ENCODE results near the gene ATP2C1. TPM values are rescaled to one million over a fixed set of nuclear protein-coding genes. Genes with fewer than 3 reads are reported as not detected.

ATP2C1 gene
- total RNA-seq, 1 donor from 2014 or later = 161 TPM

DNA sequence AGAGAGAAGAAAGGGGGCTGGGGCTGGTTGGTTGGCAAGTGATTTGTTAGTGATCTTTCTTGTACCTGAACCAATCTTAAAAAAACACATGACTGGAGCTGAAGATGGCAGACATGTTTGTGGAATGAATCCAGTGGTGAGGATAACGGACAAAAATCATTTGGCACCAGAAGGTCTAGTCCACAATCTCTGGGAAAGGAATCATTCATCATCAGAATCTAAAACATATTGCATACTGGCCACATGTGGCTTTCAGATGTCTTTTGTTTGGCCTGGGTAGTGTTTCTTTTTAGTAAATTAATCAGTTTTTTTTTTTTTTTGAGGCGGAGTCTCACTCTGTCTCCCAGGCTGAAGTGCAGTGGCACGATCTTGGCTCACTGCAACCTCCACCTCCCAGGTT, 137.8 kb downstream of the ATP2C1 start:
- DNase-seq (ENCODE audit: low spot score) = no peak
- no peak overlapping the region for H3K4me2 ChIP-seq
- no peaks in the 10 kb centered on the region for H3K27me3 Mint-ChIP-seq (ENCODE audit: insufficient read depth, low read depth)
- peaks cover 9% of the 10 kb centered on the region for H3K4me1 Mint-ChIP-seq
- no peaks in the 10 kb centered on the region for H3K4me1 ChIP-seq
- H4K20me1 ChIP-seq (ENCODE audit: low read depth) = no peaks in the 10 kb centered on the region
- H3K27ac Mint-ChIP-seq = no peak overlapping the region
- no peak overlapping the region for H3K4me3 Mint-ChIP-seq
- H3K79me2 ChIP-seq (ENCODE audit: low read depth) = no peaks in the 10 kb centered on the region
- H3K9ac ChIP-seq = no peak overlapping the region
- H3K36me3 ChIP-seq = no peaks in the 10 kb centered on the region
- no peak overlapping the region for H2AFZ ChIP-seq (replicated peaks)
- H3K9me3 ChIP-seq (ENCODE audit: low read depth) = no peaks in the 10 kb centered on the region
- no peak overlapping the region for H3K4me3 ChIP-seq
- H3K27ac ChIP-seq = no peak overlapping the region
- no peaks in the 10 kb centered on the region for H3K27me3 ChIP-seq
- TF ChIP-seq EZH2phosphoT487 (IDR thresholded peaks at IDR 0.05) = no peak
- TF ChIP-seq EZH2 (IDR thresholded peaks at IDR 0.05) = no peak
- TF ChIP-seq CTCF (IDR thresholded peaks at IDR 0.05) = no peak
- no peaks in the 10 kb centered on the region for H3K36me3 Mint-ChIP-seq
- H3K9me3 Mint-ChIP-seq = peaks cover 2% of the 10 kb centered on the region
- H3F3A ChIP-seq (ENCODE audit: low read depth) = no peaks in the 10 kb centered on the region

GRCh38 chr3:131033480-131034080, 139.7 kb downstream of the ATP2C1 start:
- Mint-ChIP-seq H3K9me3 (no peaks in the 10 kb centered on the region), H3K27ac (no peak overlapping the region), H3K4me1 (peaks cover 2% of the 10 kb centered on the region), H3K4me3 (no peak overlapping the region), H3K36me3 (no peaks in the 10 kb centered on the region), H3K27me3 (ENCODE audit: insufficient read depth, low read depth) (no peaks in the 10 kb centered on the region)
- Histone ChIP-seq H3K27me3 (no peaks in the 10 kb centered on the region), H2AFZ (replicated peaks) (no peak overlapping the region), H3K36me3 (no peaks in the 10 kb centered on the region), H3K4me3 (no peak overlapping the region), H3K79me2 (ENCODE audit: low read depth) (no peaks in the 10 kb centered on the region), H4K20me1 (ENCODE audit: low read depth) (no peaks in the 10 kb centered on the region), H3K27ac (no peak overlapping the region), H3K9me3 (ENCODE audit: low read depth) (no peaks in the 10 kb centered on the region), H3K4me1 (no peaks in the 10 kb centered on the region), H3K4me2 (no peak overlapping the region), H3K9ac (no peak overlapping the region), H3F3A (ENCODE audit: low read depth) (no peaks in the 10 kb centered on the region)
- TF ChIP-seq EZH2 (IDR thresholded peaks at IDR 0.05) (no peak), CTCF (IDR thresholded peaks at IDR 0.05) (peak; percentile 91)
- DNase-seq (ENCODE audit: low spot score) = peak; percentile 35

- Mint-ChIP-seq H3K27ac (no peak overlapping the region), H3K4me3 (no peak overlapping the region)
- no peaks in the 10 kb centered on the region for H3F3A ChIP-seq (ENCODE audit: low read depth)
Observed at GRCh38 chr3:131036200-131036816, 142.4 kb downstream of the ATP2C1 start.

More at GRCh38 chr3:131036200-131036816, 142.4 kb downstream of the ATP2C1 start:
- H4K20me1 ChIP-seq (ENCODE audit: low read depth) = no peaks in the 10 kb centered on the region
- no peaks in the 10 kb centered on the region for H3K27me3 ChIP-seq
- no peaks in the 10 kb centered on the region for H3K9me3 Mint-ChIP-seq
- H3K4me1 Mint-ChIP-seq = peaks cover 2% of the 10 kb centered on the region
- H3K9me3 ChIP-seq (ENCODE audit: low read depth) = no peaks in the 10 kb centered on the region
- H3K36me3 ChIP-seq = no peaks in the 10 kb centered on the region
- H3K27ac ChIP-seq = no peak overlapping the region
- no peak overlapping the region for H3K4me2 ChIP-seq
- H3K4me1 ChIP-seq = no peaks in the 10 kb centered on the region
- DNase-seq (ENCODE audit: low spot score) = no peak
- no peak overlapping the region for H2AFZ ChIP-seq (replicated peaks)
- TF ChIP-seq EZH2phosphoT487 (IDR thresholded peaks at IDR 0.05) = no peak
- TF ChIP-seq CTCF (IDR thresholded peaks at IDR 0.05) = no peak
- no peak for TF ChIP-seq EZH2 (IDR thresholded peaks at IDR 0.05)
- H3K4me3 ChIP-seq = no peak overlapping the region
- no peaks in the 10 kb centered on the region for H3K79me2 ChIP-seq (ENCODE audit: low read depth)
- H3K9ac ChIP-seq = no peak overlapping the region
- H3K27me3 Mint-ChIP-seq (ENCODE audit: insufficient read depth, low read depth) = no peaks in the 10 kb centered on the region
- H3K36me3 Mint-ChIP-seq = no peaks in the 10 kb centered on the region
